Kidney epithelial cell (primary cell): Measurements from ENCODE around the gene TSPAN1. TPM values are rescaled to one million over a fixed set of nuclear protein-coding genes. Genes with fewer than 3 reads are reported as not detected.

Experiments
- DNase-seq: peaks from one replicate; pipeline ENCODE4 v3.0.0-alpha.2; 2010; ENCODE audit warnings: low read depth
- H3K27me3 ChIP-seq: 2 replicates; pipeline ENCODE4 v1.6.0; 2011; ENCODE audit warnings: low read length; ENCODE audit not compliant: control insufficient read depth, insufficient read depth
- H3K36me3 ChIP-seq: 2 replicates; pipeline ENCODE4 v1.5.1; 2011; ENCODE audit warnings: low read length; ENCODE audit not compliant: control insufficient read depth, insufficient read depth
- H3K4me3 ChIP-seq: 2 replicates; pipeline ENCODE4 v1.5.1; 2011; ENCODE audit warnings: low read depth, mild to moderate bottlenecking, control low read depth, low read length
- CTCF ChIP-seq: IDR thresholded peaks from 2 replicates; pipeline ENCODE4 v1.5.1; 2011; ENCODE audit warnings: mild to moderate bottlenecking, moderate library complexity, low read length, control low read depth, inconsistent platforms; ENCODE audit not compliant: insufficient read depth, poor library complexity, severe bottlenecking
- total RNA-seq: library from RNA; depleted of rRNA; stranded (reverse); fragments of >200 nt; gene quantifications from 2 replicates; pipeline ENCODE4 v1.2.3, GENCODE V29; 2015

The TSPAN1 gene
- total RNA-seq, 1 donor from 2014 or later, result 68.5 TPM

GRCh38 chr1:46186076-46186475 lies 11.2 kb downstream of the TSPAN1 start:
- Histone ChIP-seq H3K27me3 (no peaks in the 10 kb centered on the region), H3K36me3 (peaks cover 2% of the 10 kb centered on the region), H3K4me3 (no peak overlapping the region)
- TF ChIP-seq CTCF, result no peak
- DNase-seq, result no peak

- no peak for TF ChIP-seq CTCF
- peaks cover 2% of the 10 kb centered on the region for H3K36me3 ChIP-seq
- DNase-seq, result no peak
These were observed 12.4 kb downstream of the TSPAN1 start for GRCh38 chr1:46187106-46187869.

GRCh38 chr1:46188295-46189030 lies 13.6 kb downstream of the TSPAN1 start:
- H3K27me3 ChIP-seq, result no peaks in the 10 kb centered on the region
- peaks cover 2% of the 10 kb centered on the region for H3K36me3 ChIP-seq
- TF ChIP-seq CTCF, result no peak
- no peak overlapping the region for H3K4me3 ChIP-seq
- DNase-seq, result no peak

More at GRCh38 chr1:46187106-46187869, 12.4 kb downstream of the TSPAN1 start:
- Histone ChIP-seq H3K4me3 (no peak overlapping the region), H3K27me3 (no peaks in the 10 kb centered on the region)

- Histone ChIP-seq H3K4me3 (no peak overlapping the region), H3K27me3 (no peaks in the 10 kb centered on the region), H3K36me3 (peaks cover 3% of the 10 kb centered on the region)
- TF ChIP-seq CTCF, result no peak
- no peak for DNase-seq
These were observed 15.7 kb downstream of the TSPAN1 start for GRCh38 chr1:46190539-46190938.

GRCh38 chr1:46191033-46191701 lies 16.3 kb downstream of the TSPAN1 start:
- peaks cover 3% of the 10 kb centered on the region for H3K36me3 ChIP-seq
- H3K4me3 ChIP-seq, result no peak overlapping the region
- DNase-seq, result no peak
- no peaks in the 10 kb centered on the region for H3K27me3 ChIP-seq
- no peak for TF ChIP-seq CTCF
